PC-9 (cell line): ENCODE data around the gene SLC5A12. TPM values are rescaled to one million over a fixed set of nuclear protein-coding genes. Genes with fewer than 3 reads are reported as not detected.

ENCODE experiments used
- BruUV-seq: library from RNA; stranded (reverse); fragments of 400-500 nt; replicated peaks from 2 replicates; lab custom pipeline; 2021; lab: Mats Ljungman, UMichigan
- CTCF ChIA-PET: fragments of 300-600 bp; sonication (Branson Sonifier 250); formaldehyde crosslinking; loops from one replicate; lab custom pipeline; 2022; ENCODE audit warnings: antibody characterized with exemption; lab: Charles Lee
- POLR2A ChIA-PET: fragments of 300-600 bp; sonication (Branson Sonifier 250); formaldehyde crosslinking; loops from one replicate; lab custom pipeline; 2022; ENCODE audit warnings: antibody characterized with exemption; ENCODE audit not compliant: unreplicated experiment; lab: Charles Lee
- DNase-seq, 2 experiments: peaks; one replicate each; pipeline versions ENCODE4 v3.0.0 to v3.0.0-alpha.2; 2015 to 2022; ENCODE audit warnings: mixed read lengths in 1 of 2
- H2AFZ ChIP-seq: fragments of 200-600 bp; sonication (generic); 2 replicates; pipeline ENCODE4 v1.8.1; 2017; ENCODE audit warnings: antibody characterized with exemption
- H3F3A ChIP-seq: fragments of 200-600 bp; sonication (generic); 2 replicates; pipeline ENCODE4 v1.8.1; 2017; ENCODE audit warnings: antibody characterized with exemption, mild to moderate bottlenecking, low read depth; ENCODE audit not compliant: insufficient read depth
- H3K27ac ChIP-seq: fragments of 200-600 bp; sonication (generic); 2 replicates; pipeline ENCODE4 v1.6.1; 2016; ENCODE audit warnings: mixed run types
- H3K27me3 ChIP-seq: fragments of 200-600 bp; sonication (generic); 2 replicates; pipeline ENCODE4 v1.6.1; 2016; ENCODE audit warnings: low read depth, mixed run types; ENCODE audit not compliant: insufficient read depth
- H3K36me3 ChIP-seq: fragments of 200-600 bp; sonication (generic); 2 replicates; pipeline ENCODE4 v1.6.1; 2016; ENCODE audit warnings: low read depth, mixed run types
- H3K4me1 ChIP-seq: fragments of 200-600 bp; sonication (generic); replicated peaks from 2 replicates; pipeline ENCODE4 v1.6.1; 2016; ENCODE audit warnings: mixed run types; ENCODE audit not compliant: insufficient read depth
- H3K4me2 ChIP-seq: fragments of 200-600 bp; sonication (generic); 2 replicates; pipeline ENCODE4 v1.6.1; 2017; ENCODE audit warnings: mixed run types
- H3K4me3 ChIP-seq: fragments of 200-600 bp; sonication (generic); 2 replicates; pipeline ENCODE4 v1.6.1; 2016; ENCODE audit warnings: mixed run types
- H3K79me2 ChIP-seq: fragments of 200-600 bp; sonication (generic); 2 replicates; pipeline ENCODE4 v1.6.1; 2017; ENCODE audit warnings: low read depth, mixed run types
- H3K9me2 ChIP-seq: fragments of 200-600 bp; sonication (generic); 2 replicates; pipeline ENCODE4 v1.8.1; 2017; ENCODE audit warnings: mild to moderate bottlenecking; ENCODE audit not compliant: insufficient read depth
- H3K9me3 ChIP-seq: fragments of 200-600 bp; sonication (generic); 2 replicates; pipeline ENCODE4 v1.8.1; 2016; ENCODE audit warnings: low read depth; ENCODE audit not compliant: insufficient read depth
- H4K20me1 ChIP-seq: fragments of 200-600 bp; sonication (generic); 2 replicates; pipeline ENCODE4 v1.8.1; 2017; ENCODE audit not compliant: insufficient read depth
- EZH2 ChIP-seq: fragments of 200-600 bp; sonication (generic); IDR thresholded peaks from 2 replicates; pipeline ENCODE4 v1.8.0; 2017; ENCODE audit warnings: antibody characterized with exemption, low read depth
- intact Hi-C: fragments of 100-400 bp; cut with micrococcal nuclease; formaldehyde crosslinking; loops from one replicate; pipeline ENCODE4 v1.10.0; 2022; ENCODE audit not compliant: unreplicated experiment
- total RNA-seq: library from RNA; stranded (reverse); gene quantifications from 2 replicates; pipeline ENCODE4 v1.2.3, GENCODE V29; 2021
- TF ChIP-seq, protein P1 (sequence below): fragments of 200-600 bp; sonication (generic); conservative IDR thresholded peaks from 2 replicates; pipeline ENCODE4 v1.6.1; 2017; ENCODE audit warnings: mixed run types, antibody characterized with exemption, mild to moderate bottlenecking, moderate library complexity

The SLC5A12 gene
- total RNA-seq, 1 experiment from 2014 or later: not detected

DNA sequence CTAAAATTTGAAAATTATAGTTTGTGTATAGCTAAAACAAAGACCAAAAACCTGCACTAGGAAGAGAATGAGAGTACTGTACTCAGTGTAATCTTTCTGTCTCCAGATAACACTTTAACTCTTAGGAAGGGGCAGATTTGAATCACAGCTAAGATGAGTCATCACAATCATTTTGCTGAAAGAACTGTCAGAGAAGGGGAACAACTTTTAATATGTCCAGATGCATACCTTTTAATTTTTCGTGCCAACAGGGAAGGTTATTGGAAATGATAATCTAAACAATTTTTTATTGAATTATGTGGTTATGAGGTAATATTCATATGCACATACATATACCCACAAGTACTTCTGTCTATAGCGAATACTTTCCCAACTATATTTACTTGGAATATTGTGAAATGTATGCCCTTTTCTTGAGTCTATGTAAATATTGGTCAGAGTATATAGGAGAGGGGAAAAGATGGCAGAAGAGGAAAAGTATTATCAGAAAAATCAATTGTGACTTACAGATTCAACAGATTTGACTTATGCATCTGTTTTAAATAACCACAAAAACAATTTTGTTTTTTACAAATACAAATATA is 98.7 kb downstream of the SLC5A12 start:
- Histone ChIP-seq H3K27me3 (no peaks in the 10 kb centered on the region), H4K20me1 (no peaks in the 10 kb centered on the region), H3K79me2 (no peaks in the 10 kb centered on the region), H2AFZ (no peak overlapping the region), H3K9me3 (no peaks in the 10 kb centered on the region), H3K4me1 (peaks cover 16% of the 10 kb centered on the region), H3K4me2 (no peak overlapping the region), H3K27ac (no peak overlapping the region), H3F3A (peaks cover 6% of the 10 kb centered on the region; the same call in 1 of the 2 replicates), H3K36me3 (no peaks in the 10 kb centered on the region), H3K9me2 (no peaks in the 10 kb centered on the region), H3K4me3 (no peak overlapping the region)
- CTCF ChIA-PET: no interaction called here
- POLR2A ChIA-PET: interaction anchor here (0.6 kb wide), 2 partner anchors 58 to 834 kb away, joined by 3 to 11 read pairs; no protein-coding TSS in a partner anchor
- intact Hi-C loops: loop anchor here (5.0 kb wide), 1 partner anchor 41 kb away; no protein-coding TSS in a partner anchor
- no peak for TF ChIP-seq EZH2
- TF ChIP-seq, protein P1, sequence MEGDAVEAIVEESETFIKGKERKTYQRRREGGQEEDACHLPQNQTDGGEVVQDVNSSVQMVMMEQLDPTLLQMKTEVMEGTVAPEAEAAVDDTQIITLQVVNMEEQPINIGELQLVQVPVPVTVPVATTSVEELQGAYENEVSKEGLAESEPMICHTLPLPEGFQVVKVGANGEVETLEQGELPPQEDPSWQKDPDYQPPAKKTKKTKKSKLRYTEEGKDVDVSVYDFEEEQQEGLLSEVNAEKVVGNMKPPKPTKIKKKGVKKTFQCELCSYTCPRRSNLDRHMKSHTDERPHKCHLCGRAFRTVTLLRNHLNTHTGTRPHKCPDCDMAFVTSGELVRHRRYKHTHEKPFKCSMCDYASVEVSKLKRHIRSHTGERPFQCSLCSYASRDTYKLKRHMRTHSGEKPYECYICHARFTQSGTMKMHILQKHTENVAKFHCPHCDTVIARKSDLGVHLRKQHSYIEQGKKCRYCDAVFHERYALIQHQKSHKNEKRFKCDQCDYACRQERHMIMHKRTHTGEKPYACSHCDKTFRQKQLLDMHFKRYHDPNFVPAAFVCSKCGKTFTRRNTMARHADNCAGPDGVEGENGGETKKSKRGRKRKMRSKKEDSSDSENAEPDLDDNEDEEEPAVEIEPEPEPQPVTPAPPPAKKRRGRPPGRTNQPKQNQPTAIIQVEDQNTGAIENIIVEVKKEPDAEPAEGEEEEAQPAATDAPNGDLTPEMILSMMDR: no peak
- no TSS peak for BruUV-seq
- DNase-seq: peak in 1 of 2 experiments; percentile 53

- POLR2A ChIA-PET: interaction anchor here (0.6 kb wide), 1 partner anchor 49 kb away, joined by 4 read pairs; no protein-coding TSS in a partner anchor
These were observed 99.7 kb downstream of the SLC5A12 start for GRCh38 chr11:26622181-26622580.

GRCh38 chr11:26621132-26621531 is 100.7 kb downstream of the SLC5A12 start:
- H3K4me1 ChIP-seq: peaks cover 16% of the 10 kb centered on the region
- no peak overlapping the region for H3K4me3 ChIP-seq
- no peaks in the 10 kb centered on the region for H3K9me3 ChIP-seq
- H3K27ac ChIP-seq: peak overlapping the region; percentile 48
- H3K4me2 ChIP-seq: no peak overlapping the region
- no TSS peak for BruUV-seq
- no peaks in the 10 kb centered on the region for H3K79me2 ChIP-seq
- H3K36me3 ChIP-seq: no peaks in the 10 kb centered on the region
- CTCF ChIA-PET: no interaction called here
- peak; percentile 21 to 84 for DNase-seq
- H3K9me2 ChIP-seq: no peaks in the 10 kb centered on the region
- no peaks in the 10 kb centered on the region for H4K20me1 ChIP-seq
- H3K27me3 ChIP-seq: no peaks in the 10 kb centered on the region
- H2AFZ ChIP-seq: no peak overlapping the region
- POLR2A ChIA-PET: interaction anchor here (0.6 kb wide), 1 partner anchor 865 kb away, joined by 5 read pairs; no protein-coding TSS in a partner anchor
- H3F3A ChIP-seq: peaks cover 6% of the 10 kb centered on the region; the same call in 1 of the 2 replicates
- intact Hi-C loops: loop anchor here (1.0 to 5.0 kb wide), 2 partner anchors 39 to 65 kb away; no protein-coding TSS in a partner anchor
- TF ChIP-seq, protein P1: no peak
- no peak for TF ChIP-seq EZH2

More at GRCh38 chr11:26622181-26622580, 99.7 kb downstream of the SLC5A12 start:
- no peak overlapping the region for H3K27ac ChIP-seq
- H3K9me2 ChIP-seq: no peaks in the 10 kb centered on the region
- no peaks in the 10 kb centered on the region for H3K79me2 ChIP-seq
- H3F3A ChIP-seq: peaks cover 6% of the 10 kb centered on the region; the same call in 1 of the 2 replicates
- H3K36me3 ChIP-seq: no peaks in the 10 kb centered on the region
- no TSS peak for BruUV-seq
- intact Hi-C loops: loop anchor here (5.0 kb wide), 1 partner anchor 40 kb away; no protein-coding TSS in a partner anchor
- H3K4me1 ChIP-seq: peaks cover 16% of the 10 kb centered on the region
- DNase-seq: peak in 1 of 2 experiments; percentile 44
- CTCF ChIA-PET: no interaction called here
- H3K4me3 ChIP-seq: no peak overlapping the region
- H2AFZ ChIP-seq: no peak overlapping the region
- no peaks in the 10 kb centered on the region for H4K20me1 ChIP-seq
- no peak overlapping the region for H3K4me2 ChIP-seq
- no peaks in the 10 kb centered on the region for H3K9me3 ChIP-seq
- H3K27me3 ChIP-seq: no peaks in the 10 kb centered on the region
- TF ChIP-seq, protein P1: no peak
- TF ChIP-seq EZH2: no peak
